ENCODE data around the gene THAP12.

DNA sequence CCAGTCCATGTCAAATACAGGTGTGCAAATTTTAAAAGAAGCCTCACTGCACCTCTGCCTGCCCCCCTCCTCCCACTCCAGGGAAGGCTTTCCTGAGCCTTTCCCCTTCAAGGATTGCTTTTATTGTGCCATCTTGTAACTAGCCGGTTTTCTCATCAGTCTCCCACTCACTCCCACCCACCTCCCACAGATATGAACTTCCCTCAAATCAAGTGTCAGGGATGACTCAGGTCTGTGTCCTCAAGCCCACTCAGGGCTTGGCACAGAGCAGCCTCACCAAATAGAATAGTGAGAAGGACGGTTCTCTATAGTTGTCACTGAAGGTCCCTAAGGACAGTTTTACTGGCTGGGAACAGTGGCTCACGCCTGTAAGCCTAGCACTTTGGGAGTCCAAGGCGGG is 43.0 kb downstream of the THAP12 start:
- TF ChIP-seq GATA2 (IDR thresholded peaks at IDR 0.05; ENCODE audit: low read depth, low read length) (no peak), GATA3 (IDR thresholded peaks at IDR 0.05; ENCODE audit: low read depth, low read length) (no peak)

Data from SH-SY5Y (cell line).